ENCODE data around the gene GPR137. TPM values are rescaled to one million over a fixed set of nuclear protein-coding genes. Genes with fewer than 3 reads are reported as not detected.
A peak's percentile ranks its signal among the peaks of the same experiment; 100 is the strongest.

Gene GPR137
- total and polyA plus RNA-seq, 10 of the 15 experiments (the other 5 are each of a cell fraction or from before 2014, with no cell fraction given): 0.37 to 29.2 (median 13.8) TPM

DNA sequence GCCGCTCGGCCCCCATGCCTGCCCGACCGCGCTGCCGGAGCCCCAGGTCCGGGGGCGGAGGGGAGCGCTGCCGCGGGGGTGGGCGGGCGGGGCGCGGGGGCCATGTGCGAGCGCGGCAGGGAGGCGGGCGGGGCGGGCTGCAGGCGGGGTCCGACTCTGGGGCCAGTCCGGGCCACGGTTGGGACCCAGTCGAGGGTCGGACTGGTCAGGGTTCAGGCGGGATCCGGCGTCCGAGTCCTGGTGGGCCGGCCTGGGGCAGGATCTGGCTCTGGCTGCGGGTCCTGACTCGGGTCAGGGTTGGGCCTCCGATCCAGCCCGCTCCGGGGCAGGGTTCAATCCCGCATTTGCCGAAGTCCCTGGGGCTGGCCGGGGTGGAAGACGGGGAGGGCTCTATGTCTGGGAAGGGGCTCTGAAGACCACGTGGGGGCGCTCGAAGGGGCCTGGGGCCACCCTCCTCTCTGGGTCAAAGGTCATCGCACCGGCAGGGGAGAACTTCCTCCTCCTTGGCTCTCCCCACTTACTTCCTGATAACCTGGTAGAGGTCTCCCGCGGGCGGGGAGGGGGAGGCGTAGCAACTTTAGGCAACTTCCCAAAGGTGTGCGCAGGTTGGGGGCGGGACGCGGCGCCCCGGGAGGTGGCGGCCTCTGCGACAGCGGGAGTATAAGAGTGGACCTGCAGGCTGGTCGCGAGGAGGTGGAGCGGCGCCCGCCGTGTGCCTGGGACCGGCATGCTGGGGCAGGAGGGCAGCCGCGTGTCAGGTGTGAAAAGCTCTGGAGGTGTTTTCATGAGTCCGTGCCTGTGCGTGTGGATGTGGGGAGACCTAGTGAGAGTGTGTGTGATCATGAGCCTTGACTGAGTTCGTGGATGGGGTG, 20.3 kb downstream of the GPR137 start (continued):
- TF ChIP-seq NR2F1 (conservative IDR thresholded peaks at IDR 0.05): peak; percentile 98
- TF ChIP-seq POLR2AphosphoS5 (IDR thresholded peaks at IDR 0.05; ENCODE audit: low read length): 0 out of 2 replicates have a peak, but pooled peaks have one; percentile 30
- TF ChIP-seq FOXK2 (IDR thresholded peaks at IDR 0.05): no peak
- TF ChIP-seq POLR2AphosphoS2 (IDR thresholded peaks at IDR 0.05; ENCODE audit: low read depth, low read length): no peak
- no peak for TF ChIP-seq DPF2 (IDR thresholded peaks at IDR 0.05)
- TF ChIP-seq ATF7 (IDR thresholded peaks at IDR 0.05; ENCODE audit: low read depth): no peak
- TF ChIP-seq, protein P1, sequence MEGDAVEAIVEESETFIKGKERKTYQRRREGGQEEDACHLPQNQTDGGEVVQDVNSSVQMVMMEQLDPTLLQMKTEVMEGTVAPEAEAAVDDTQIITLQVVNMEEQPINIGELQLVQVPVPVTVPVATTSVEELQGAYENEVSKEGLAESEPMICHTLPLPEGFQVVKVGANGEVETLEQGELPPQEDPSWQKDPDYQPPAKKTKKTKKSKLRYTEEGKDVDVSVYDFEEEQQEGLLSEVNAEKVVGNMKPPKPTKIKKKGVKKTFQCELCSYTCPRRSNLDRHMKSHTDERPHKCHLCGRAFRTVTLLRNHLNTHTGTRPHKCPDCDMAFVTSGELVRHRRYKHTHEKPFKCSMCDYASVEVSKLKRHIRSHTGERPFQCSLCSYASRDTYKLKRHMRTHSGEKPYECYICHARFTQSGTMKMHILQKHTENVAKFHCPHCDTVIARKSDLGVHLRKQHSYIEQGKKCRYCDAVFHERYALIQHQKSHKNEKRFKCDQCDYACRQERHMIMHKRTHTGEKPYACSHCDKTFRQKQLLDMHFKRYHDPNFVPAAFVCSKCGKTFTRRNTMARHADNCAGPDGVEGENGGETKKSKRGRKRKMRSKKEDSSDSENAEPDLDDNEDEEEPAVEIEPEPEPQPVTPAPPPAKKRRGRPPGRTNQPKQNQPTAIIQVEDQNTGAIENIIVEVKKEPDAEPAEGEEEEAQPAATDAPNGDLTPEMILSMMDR (IDR thresholded peaks at IDR 0.05 in 2 of 3, conservative IDR thresholded peaks at IDR 0.05 in 1 of 3; ENCODE audit: control insufficient read depth in 2 of 3, extremely low read depth in 1 of 3, insufficient read depth in 1 of 3, low read depth in 3 of 3, low read length in 3 of 3): peak; percentile 47 to 55 (median 52)
- TF ChIP-seq, protein P2, sequence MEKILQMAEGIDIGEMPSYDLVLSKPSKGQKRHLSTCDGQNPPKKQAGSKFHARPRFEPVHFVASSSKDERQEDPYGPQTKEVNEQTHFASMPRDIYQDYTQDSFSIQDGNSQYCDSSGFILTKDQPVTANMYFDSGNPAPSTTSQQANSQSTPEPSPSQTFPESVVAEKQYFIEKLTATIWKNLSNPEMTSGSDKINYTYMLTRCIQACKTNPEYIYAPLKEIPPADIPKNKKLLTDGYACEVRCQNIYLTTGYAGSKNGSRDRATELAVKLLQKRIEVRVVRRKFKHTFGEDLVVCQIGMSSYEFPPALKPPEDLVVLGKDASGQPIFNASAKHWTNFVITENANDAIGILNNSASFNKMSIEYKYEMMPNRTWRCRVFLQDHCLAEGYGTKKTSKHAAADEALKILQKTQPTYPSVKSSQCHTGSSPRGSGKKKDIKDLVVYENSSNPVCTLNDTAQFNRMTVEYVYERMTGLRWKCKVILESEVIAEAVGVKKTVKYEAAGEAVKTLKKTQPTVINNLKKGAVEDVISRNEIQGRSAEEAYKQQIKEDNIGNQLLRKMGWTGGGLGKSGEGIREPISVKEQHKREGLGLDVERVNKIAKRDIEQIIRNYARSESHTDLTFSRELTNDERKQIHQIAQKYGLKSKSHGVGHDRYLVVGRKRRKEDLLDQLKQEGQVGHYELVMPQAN (conservative IDR thresholded peaks at IDR 0.05): peak; percentile 59; the same call in 1 of the 2 replicates
